ENCODE measurements around the gene COL13A1.

COL13A1 gene

GRCh38 chr10:69801434-69802315, at the start of gene COL13A1:
COL13A1 (plus strand) TSS chr10:69801906; CDS start chr10:69802424, 518 bp downstream.
- DNase-seq (ENCODE audit: low read depth), result no peak

- no peak for DNase-seq (ENCODE audit: low read depth)
These were observed 49.2 kb upstream of the COL13A1 start for GRCh38 chr10:69752479-69752878.

GRCh38 chr10:69756279-69756678, 45.4 kb upstream of the COL13A1 start:
- DNase-seq (ENCODE audit: low read depth), result no peak

DNA sequence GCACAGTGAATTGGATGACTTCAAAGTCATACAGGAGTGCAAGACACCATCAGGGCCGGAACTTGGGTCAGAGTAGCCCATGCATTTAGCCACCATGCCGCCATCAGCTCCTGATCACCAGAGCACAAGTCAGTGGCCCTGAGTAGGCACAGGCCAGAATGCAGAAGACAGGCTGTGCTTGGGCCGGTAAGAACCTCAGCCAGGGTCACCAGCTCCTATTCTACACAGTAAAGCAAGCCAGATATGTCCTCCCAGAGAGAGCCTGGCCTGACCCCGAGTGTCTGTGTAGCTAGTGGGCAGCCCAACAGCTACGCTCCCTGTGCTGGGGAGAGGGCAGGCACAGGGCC, 44.5 kb upstream of the COL13A1 start:
- no peak for DNase-seq (ENCODE audit: low read depth)

DNA sequence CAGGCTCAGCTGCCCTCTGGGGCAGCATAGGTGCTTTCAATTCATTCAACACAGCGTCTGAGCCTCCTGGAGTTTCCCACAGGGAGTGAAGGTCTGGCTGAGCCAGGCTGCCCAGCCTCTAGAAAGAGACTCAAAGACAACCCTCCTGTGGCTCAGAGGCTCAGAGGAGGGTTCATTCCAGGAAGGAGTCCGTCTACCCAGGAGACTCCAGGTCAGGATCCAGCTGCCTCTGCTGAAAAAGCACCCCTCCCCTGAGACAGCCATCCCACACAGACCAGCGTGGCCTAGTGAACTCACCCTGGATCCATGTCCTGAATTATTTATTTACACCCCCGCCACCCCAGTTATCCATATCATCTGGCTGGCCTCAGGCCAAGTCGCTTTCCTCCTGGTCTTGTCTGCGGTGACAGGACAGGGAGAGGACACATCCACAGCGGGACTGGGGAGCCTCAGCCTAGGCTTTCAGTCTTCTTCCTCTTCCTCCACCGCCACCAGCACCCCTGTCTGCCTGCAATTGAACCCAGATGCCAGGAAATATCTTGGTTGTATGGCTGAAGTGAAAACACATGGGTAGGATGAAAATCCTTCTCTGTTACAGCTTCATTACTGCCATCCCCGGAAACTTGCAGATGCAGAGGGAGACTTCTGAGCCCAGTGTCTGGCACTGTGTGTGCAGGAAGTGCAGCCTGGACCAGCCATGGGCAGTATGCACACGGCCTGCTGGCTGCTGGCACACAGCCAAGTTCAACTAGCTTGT, 44.0 kb upstream of the COL13A1 start:
- DNase-seq (ENCODE audit: low read depth), result no peak

GRCh38 chr10:69758310-69758728, 43.4 kb upstream of the COL13A1 start:
- DNase-seq (ENCODE audit: low read depth), result no peak

GRCh38 chr10:69759641-69760040, 42.1 kb upstream of the COL13A1 start:
- DNase-seq (ENCODE audit: low read depth), result no peak

- DNase-seq (ENCODE audit: low read depth), result no peak
These were observed 41.6 kb upstream of the COL13A1 start for GRCh38 chr10:69760072-69760471.

- no peak for DNase-seq (ENCODE audit: low read depth)
These were observed 40.4 kb upstream of the COL13A1 start for GRCh38 chr10:69761320-69761719.

GRCh38 chr10:69766161-69766910, 35.4 kb upstream of the COL13A1 start:
- no peak for DNase-seq (ENCODE audit: low read depth)

DNA sequence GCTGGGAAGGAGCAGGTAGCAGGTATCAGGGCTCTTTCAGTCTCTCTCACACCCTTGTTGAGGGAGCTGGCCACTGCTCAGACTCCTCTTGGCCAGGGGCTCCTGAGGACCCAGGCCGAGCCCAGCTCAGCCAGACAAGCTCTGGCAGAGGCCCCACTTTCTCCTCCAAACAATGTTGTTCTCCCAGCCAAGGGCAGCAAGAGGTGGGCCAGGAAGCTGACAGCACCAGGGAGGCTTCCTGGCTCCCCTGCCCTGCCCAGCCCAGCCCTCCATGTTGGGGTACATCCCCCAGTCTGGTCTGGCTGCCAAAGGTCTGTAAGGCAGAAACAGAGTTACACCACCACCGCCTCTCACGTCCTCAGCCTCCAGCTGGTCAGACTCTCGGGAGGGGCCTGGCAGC, 33.9 kb upstream of the COL13A1 start:
- DNase-seq (ENCODE audit: low read depth), result no peak

- no peak for DNase-seq (ENCODE audit: low read depth)
These were observed 33.3 kb upstream of the COL13A1 start for GRCh38 chr10:69768386-69768785.

DNA sequence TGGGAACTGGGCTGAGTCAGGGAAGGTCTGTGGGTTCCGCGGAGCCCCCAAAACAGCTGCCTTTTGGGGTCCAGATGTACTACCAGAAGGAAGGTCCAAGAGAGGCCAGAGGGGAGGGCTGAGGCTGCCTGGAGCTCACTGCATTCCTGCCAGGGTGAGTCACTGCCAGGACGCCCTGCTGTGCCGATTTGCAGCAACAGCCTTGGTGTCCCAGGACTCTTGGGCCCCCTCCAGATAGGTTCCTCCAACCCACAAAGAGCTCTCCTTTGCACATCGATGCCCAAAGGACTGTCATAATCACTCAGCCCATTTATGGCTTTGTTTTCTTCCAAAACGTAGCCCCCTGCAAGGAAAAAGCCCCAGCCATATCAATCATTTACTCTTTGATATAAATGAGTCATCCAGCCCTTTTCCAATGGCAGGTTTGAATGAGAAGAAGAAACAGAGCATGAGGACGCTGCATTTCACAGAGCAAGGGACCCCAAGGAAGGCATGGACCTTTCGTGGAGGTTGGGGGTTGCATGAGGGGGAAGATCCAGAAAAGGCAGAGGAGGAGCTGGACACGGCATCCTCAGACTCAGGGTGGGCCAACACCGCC, 32.2 kb upstream of the COL13A1 start:
- DNase-seq (ENCODE audit: low read depth), result no peak

DNA sequence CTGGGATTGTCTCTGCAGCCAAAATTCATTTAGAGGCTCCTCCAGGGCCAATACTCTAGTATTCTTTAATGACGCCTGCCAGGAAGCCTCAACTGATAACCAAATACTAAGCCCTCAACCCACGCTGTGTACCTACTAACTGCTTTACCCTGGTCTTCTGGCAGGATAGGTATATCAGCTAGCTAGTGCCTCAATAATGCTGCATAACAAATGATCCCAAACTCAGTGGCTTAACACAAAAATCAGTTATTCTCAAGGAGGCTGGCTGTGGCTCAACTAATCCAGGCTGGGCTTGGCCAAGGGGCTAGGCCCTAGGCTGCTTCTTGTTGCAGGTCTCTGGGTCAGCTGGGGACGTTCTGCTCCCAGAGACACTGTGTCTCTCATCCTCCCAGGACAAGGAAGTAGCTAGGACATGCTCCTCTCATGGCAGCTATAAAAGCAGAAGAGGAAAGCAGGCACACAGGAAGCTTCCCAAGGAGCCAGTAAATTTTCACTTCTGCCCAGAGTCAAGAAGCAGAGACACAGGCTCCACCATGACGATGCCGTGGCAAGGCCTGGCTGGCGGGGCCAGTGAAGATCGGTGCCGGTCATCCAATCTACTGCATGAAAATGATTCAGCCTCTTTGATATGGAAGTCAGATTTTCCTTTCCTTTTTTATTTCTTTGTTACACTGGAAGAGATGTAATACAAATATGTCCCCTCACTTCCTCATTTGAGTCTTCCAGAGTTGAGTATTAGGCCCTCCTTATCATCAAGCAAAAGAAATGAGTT, 28.6 kb upstream of the COL13A1 start:
- DNase-seq (ENCODE audit: low read depth), result no peak

GRCh38 chr10:69774596-69774995, 27.1 kb upstream of the COL13A1 start:
- DNase-seq (ENCODE audit: low read depth), result no peak

GRCh38 chr10:69780077-69780476, 21.6 kb upstream of the COL13A1 start:
- DNase-seq (ENCODE audit: low read depth), result no peak

GRCh38 chr10:69781576-69781975, 20.1 kb upstream of the COL13A1 start:
- DNase-seq (ENCODE audit: low read depth), result no peak

DNA sequence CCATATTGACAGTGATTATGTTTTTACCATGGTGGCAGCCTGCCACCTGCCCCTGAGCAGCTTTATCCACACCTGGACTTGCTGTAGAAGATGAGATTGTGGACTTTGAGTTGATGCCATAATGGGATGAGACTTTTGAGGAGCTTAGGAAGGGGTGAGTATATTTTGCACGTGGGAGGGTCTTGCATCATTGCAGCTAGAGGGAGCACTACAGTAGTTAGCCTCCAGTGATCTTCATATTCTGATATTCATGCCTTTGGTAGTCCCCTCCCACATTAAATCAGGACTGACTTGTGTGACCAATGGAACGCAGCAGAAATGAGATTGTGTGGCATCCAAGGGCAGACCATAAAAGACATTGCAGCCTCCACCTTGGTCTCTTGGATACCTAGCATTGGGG, 18.2 kb upstream of the COL13A1 start:
- no peak for DNase-seq (ENCODE audit: low read depth)

- no peak for DNase-seq (ENCODE audit: low read depth)
These were observed 14.9 kb upstream of the COL13A1 start for GRCh38 chr10:69786791-69787190.

DNA sequence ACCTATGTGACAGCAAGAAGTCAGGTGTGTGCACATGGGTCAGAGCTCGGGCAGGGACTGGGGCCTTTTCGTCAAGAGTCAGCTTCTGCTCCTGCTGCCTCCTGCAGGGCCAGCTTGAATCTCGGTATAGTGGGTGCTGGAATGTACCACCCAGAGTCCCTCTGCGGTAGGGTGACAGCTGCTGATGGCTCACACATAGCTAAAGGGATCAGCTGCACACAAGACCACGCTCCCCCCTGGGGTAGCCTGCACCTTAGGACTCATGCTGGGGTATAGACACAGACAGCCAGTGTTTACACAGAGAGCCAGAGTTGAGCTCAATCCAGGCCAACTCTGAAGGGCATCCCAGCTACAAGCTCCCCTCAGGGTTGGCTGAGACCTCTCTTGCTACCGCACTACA, 14.0 kb upstream of the COL13A1 start:
- DNase-seq (ENCODE audit: low read depth), result no peak

DNA sequence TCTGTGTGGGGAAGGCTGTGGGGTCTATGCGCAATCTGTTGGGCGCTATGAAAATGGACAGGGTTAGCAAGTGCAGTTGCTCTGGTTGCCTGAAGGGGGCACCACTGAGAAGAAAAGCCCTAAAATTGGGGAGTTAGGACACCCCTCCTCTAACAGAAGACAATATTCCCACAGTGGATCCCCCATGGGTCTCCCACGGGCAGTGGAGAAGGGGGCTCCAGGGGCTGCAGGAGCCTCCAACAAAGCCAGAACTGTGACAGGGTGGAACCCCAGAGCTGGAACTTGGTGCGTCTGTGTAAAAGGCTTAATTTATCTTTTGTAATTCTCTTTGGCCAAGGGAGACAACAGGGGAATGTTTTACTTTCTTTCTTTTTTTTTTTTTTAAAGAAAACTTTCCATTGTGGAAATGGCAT, 12.5 kb upstream of the COL13A1 start:
- no peak for DNase-seq (ENCODE audit: low read depth)
